Measurements from ENCODE around the gene WFDC2.

DNA sequence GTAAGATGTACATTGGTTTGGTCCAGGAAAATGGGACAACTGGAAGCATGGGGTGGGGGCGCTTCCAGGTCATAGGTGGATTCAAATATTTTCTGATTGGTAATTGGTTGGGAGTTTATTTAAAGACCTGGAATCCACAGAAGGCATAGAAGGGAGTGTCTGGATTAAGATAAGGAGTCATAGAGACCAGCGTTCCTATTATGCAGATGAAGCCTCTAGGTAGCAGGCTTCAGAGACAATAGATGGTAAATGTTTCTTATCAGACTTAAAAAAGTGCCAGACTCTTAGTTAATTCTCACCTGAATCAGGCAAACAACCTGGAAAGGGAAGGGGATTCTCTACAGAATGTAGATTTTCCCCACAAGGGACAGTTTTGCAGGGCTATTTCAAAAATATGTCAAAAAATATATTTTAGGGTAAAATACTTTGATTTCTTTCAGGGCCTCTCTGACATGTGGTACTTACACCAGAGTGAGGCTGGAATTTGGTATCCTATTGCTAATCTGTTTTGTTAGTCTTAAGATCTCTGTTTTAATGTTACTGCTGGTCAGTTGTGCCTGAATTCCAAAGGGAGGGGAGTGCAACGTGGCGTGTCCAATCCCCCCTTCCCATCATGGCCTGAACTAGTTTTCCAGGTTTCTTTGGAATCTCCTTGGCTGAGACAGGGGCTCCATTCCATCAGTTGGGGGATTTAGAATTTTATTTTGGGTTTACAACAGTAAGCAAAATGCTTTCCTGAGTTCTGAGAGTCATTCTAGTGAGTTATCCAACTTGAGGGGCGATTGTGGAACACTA lies 28.5 kb upstream of the WFDC2 start:
- TF ChIP-seq, protein P1, sequence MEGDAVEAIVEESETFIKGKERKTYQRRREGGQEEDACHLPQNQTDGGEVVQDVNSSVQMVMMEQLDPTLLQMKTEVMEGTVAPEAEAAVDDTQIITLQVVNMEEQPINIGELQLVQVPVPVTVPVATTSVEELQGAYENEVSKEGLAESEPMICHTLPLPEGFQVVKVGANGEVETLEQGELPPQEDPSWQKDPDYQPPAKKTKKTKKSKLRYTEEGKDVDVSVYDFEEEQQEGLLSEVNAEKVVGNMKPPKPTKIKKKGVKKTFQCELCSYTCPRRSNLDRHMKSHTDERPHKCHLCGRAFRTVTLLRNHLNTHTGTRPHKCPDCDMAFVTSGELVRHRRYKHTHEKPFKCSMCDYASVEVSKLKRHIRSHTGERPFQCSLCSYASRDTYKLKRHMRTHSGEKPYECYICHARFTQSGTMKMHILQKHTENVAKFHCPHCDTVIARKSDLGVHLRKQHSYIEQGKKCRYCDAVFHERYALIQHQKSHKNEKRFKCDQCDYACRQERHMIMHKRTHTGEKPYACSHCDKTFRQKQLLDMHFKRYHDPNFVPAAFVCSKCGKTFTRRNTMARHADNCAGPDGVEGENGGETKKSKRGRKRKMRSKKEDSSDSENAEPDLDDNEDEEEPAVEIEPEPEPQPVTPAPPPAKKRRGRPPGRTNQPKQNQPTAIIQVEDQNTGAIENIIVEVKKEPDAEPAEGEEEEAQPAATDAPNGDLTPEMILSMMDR (IDR thresholded peaks at IDR 0.05; ENCODE audit: insufficient read depth, low read length, poor library complexity, severe bottlenecking), result no peak
- TF ChIP-seq EZH2phosphoT487 (conservative IDR thresholded peaks at IDR 0.05; ENCODE audit: low read length), result no peak

Measured in SU-DHL-6 (cell line).